ENCODE data around the gene IGFALS.

The IGFALS gene

GRCh38 chr16:1809281-1809801 lies 15.8 kb upstream of the IGFALS start:
- TF ChIP-seq GATA3 (IDR thresholded peaks at IDR 0.05; ENCODE audit: low read depth, low read length): no peak
- no peak for TF ChIP-seq GATA2 (IDR thresholded peaks at IDR 0.05; ENCODE audit: low read depth, low read length)

GRCh38 chr16:1808691-1809090 lies 15.2 kb upstream of the IGFALS start:
- TF ChIP-seq GATA2 (IDR thresholded peaks at IDR 0.05; ENCODE audit: low read depth, low read length) (no peak), GATA3 (IDR thresholded peaks at IDR 0.05; ENCODE audit: low read depth, low read length) (no peak)

- TF ChIP-seq GATA3 (IDR thresholded peaks at IDR 0.05; ENCODE audit: low read depth, low read length): no peak
- TF ChIP-seq GATA2 (IDR thresholded peaks at IDR 0.05; ENCODE audit: low read depth, low read length): no peak
These were observed 14.1 kb upstream of the IGFALS start for GRCh38 chr16:1807626-1808025.

GRCh38 chr16:1800701-1801100 lies 7.2 kb upstream of the IGFALS start:
- no peak for TF ChIP-seq GATA3 (IDR thresholded peaks at IDR 0.05; ENCODE audit: low read depth, low read length)
- TF ChIP-seq GATA2 (IDR thresholded peaks at IDR 0.05; ENCODE audit: low read depth, low read length): no peak

- TF ChIP-seq GATA2 (IDR thresholded peaks at IDR 0.05; ENCODE audit: low read depth, low read length) (no peak), GATA3 (IDR thresholded peaks at IDR 0.05; ENCODE audit: low read depth, low read length) (no peak)
These were observed 1.6 kb upstream of the IGFALS start for GRCh38 chr16:1794908-1795666.

GRCh38 chr16:1794221-1794871 lies 841 bp upstream of the IGFALS start:
- TF ChIP-seq GATA3 (IDR thresholded peaks at IDR 0.05; ENCODE audit: low read depth, low read length) (no peak), GATA2 (IDR thresholded peaks at IDR 0.05; ENCODE audit: low read depth, low read length) (no peak)

- no peak for TF ChIP-seq GATA2 (IDR thresholded peaks at IDR 0.05; ENCODE audit: low read depth, low read length)
- no peak for TF ChIP-seq GATA3 (IDR thresholded peaks at IDR 0.05; ENCODE audit: low read depth, low read length)
These were observed 498 bp downstream of the IGFALS start for GRCh38 chr16:1792836-1793577.

GRCh38 chr16:1791943-1792812 lies 1.3 kb downstream of the IGFALS start:
- no peak for TF ChIP-seq GATA3 (IDR thresholded peaks at IDR 0.05; ENCODE audit: low read depth, low read length)
- TF ChIP-seq GATA2 (IDR thresholded peaks at IDR 0.05; ENCODE audit: low read depth, low read length): no peak

GRCh38 chr16:1791256-1791942 lies 2.1 kb downstream of the IGFALS start:
- TF ChIP-seq GATA3 (IDR thresholded peaks at IDR 0.05; ENCODE audit: low read depth, low read length): no peak
- no peak for TF ChIP-seq GATA2 (IDR thresholded peaks at IDR 0.05; ENCODE audit: low read depth, low read length)

GRCh38 chr16:1790611-1791255 lies 2.8 kb downstream of the IGFALS start:
- TF ChIP-seq GATA2 (IDR thresholded peaks at IDR 0.05; ENCODE audit: low read depth, low read length) (no peak), GATA3 (IDR thresholded peaks at IDR 0.05; ENCODE audit: low read depth, low read length) (no peak)

GRCh38 chr16:1790261-1790610 lies 3.3 kb downstream of the IGFALS start:
- no peak for TF ChIP-seq GATA3 (IDR thresholded peaks at IDR 0.05; ENCODE audit: low read depth, low read length)
- no peak for TF ChIP-seq GATA2 (IDR thresholded peaks at IDR 0.05; ENCODE audit: low read depth, low read length)

- TF ChIP-seq GATA2 (IDR thresholded peaks at IDR 0.05; ENCODE audit: low read depth, low read length) (no peak), GATA3 (IDR thresholded peaks at IDR 0.05; ENCODE audit: low read depth, low read length) (no peak)
These were observed 3.9 kb downstream of the IGFALS start for GRCh38 chr16:1789643-1790045.

- TF ChIP-seq GATA3 (IDR thresholded peaks at IDR 0.05; ENCODE audit: low read depth, low read length) (no peak), GATA2 (IDR thresholded peaks at IDR 0.05; ENCODE audit: low read depth, low read length) (no peak)
These were observed 4.8 kb downstream of the IGFALS start for GRCh38 chr16:1788708-1789100.
